AG08395 (cell line): Measurements from ENCODE around the gene FGF1.

Source experiments
- DNase-seq: peaks from one replicate; pipeline ENCODE4 v3.0.0; 2012; ENCODE audit warnings: mixed read lengths, low spot score

FGF1 gene

DNA sequence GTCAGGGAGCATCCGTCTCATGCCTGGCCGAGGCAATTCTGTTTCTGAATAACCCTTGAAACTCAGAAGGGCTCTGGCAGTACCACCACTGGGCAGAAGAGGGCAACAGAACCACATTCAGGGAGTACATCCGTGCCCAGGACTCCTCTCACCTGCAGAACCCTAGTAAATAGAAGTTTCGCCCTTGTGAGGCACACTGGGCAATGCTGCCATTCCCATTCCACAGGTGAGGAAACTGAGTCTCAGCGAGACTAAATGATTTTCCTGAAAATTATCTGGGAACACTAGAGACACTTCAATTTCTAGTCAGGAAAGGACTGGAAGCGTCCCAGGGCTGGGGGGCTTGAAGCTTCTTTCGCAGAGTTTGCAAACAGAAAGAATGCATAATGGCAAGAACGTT is 74.7 kb downstream of the FGF1 start:
- peak; percentile 76 for DNase-seq

DNA sequence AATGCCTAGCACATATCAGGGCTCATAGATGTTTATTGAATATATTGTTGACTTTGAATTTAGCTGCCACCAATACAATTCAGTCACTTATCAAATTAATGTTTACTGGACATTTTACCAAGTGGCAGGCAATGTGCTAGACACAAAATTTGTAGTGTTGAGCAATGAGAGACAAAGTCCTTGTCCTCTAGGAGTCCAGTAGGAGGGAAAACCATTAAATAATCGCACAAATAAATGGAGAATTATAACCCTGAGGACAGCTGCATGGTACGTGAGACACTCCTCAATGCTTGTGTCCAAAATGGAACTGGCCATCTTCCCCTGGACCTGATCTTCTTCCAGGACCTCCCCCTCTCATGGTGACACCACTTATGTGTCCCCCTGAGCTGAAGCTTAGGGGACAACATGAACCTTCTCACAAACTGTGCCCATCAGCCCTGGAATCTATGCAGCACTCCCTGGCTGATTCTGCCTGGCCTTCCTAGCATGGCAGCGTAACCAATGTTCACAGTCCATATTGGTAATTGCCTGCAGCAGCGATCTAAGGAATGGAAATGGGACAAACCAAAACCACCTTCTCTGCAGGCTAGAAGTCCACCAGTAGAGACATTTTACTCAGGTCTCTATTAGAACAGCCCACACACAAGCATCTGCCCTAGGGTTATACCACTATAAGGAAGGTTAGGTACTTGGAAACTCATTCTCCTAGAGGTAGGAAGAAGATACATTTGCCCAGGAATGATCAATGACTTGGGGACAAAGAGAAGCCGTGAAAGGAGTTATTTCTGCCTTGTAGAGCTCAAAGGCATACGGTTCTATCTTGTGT is 75.5 kb downstream of the FGF1 start:
- no peak for DNase-seq

GRCh38 chr5:142609142-142609541 is 76.7 kb downstream of the FGF1 start:
- DNase-seq, result no peak

GRCh38 chr5:142608081-142608480 is 77.8 kb downstream of the FGF1 start:
- DNase-seq, result no peak

DNA sequence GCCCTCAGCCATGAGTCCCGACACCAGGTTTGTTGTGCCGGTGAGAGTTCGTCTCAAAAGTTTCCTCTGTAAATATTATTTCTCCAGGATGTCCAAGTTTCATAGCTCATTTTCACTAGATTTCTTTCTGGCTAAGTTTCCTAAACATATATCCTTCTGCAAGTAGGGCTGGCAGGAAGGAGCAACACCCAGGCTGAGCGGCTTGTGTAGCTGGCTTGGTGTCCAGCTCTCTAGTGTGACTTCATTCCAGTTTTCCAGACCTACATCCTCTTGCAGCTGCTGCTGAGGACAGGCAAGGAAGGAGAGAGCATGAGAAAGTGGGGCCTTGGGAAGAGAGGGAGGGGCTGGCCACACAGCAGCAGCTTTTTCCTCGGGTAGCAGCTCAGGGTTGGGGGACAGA is 80.3 kb downstream of the FGF1 start:
- no peak for DNase-seq

DNA sequence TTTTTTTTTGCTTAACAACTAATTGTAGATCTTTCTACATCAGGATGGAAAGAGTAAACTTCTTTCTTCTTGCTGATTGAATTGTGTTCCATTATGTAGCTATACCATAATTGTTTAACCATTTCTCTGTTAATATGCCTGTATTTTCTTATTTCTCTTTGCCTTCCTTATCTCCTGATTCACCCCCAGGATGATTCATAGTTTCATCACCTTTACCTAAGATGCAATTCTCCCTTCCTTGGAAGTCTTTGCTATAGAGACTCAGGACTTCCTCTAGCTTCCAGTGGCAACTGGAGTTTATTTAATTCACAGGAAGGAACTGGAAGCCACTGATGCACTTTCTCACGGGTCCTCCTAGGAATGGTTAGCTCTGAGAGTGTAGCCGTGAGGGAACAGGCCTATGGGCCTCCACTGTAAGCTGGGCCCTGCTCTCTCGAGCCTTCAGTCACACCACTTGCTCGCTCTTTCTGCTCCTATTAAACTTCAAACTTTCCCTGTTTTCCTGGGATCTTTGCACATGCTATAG is 83.1 kb downstream of the FGF1 start:
- DNase-seq, result no peak

GRCh38 chr5:142601432-142601831 is 84.5 kb downstream of the FGF1 start:
- no peak for DNase-seq

DNA sequence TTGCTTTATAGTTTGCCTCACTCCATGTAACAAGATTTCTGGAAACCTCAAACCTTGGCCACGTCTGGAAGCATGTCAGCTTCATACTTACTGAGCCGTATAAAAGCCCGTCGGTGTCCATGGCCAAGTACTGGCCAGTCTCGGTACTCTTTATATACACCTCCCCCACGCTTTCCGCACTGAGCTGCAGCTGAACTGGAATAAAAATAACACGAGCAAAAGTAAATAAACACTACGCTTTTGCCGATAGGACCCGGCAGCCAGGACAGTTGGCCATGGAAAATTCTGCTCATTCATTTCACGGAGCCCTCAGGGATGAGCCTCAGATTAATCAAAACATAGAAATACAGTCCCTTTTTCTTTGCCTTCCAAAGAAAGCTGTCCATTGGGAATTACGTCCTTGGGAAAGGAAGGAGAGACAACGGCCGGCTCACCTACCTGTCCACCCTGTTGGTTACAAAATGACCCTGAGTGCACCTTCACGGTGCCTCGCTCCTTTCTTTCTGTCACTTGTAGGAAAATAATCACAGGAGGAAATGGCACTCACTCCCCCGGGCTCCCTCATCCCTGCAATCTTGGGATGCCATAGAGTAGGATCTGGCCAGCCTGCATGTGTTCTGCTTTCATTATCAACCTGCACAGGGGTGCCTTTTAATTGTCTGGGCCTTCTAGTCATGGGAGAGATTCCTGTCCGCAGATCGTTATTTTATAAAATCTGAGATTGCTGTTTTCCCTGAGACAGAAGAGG is 85.1 kb downstream of the FGF1 start:
- DNase-seq, result peak; percentile 39

DNA sequence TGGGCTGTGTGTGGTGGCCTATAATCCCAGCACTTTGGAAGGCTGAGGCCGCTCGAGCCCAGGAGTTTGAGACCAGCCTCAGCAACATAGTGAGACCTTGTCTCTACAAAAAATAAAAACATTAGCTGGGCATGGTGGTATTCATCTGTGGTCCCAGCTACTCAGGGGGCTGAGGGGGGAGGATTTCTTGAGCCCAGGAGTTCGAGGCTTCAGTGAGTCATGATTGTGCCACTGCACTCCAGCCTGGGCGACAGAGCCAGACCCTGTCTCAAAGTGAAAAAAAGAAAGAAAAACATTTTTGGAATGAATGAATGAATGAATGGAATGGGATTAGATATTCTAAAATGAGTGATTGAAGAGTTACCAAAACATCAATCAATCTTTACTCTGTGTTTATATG is 85.8 kb downstream of the FGF1 start:
- DNase-seq, result no peak

DNA sequence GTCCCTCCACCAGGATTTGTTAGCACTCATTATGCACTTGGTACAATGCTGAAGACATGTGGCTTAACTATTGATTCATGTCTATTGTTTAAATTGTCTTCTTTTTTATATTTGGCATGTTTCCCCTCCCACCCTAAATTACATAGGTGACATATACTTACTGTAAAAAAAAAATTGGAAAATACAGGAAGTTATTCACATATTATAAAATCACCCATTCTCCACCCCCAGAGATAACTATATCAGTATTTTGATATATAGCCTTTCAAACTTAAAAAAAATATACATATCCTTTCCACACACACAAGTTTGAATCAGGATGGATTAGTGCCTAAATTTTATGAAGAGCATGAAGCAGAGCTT is 87.6 kb downstream of the FGF1 start:
- no peak for DNase-seq

DNA sequence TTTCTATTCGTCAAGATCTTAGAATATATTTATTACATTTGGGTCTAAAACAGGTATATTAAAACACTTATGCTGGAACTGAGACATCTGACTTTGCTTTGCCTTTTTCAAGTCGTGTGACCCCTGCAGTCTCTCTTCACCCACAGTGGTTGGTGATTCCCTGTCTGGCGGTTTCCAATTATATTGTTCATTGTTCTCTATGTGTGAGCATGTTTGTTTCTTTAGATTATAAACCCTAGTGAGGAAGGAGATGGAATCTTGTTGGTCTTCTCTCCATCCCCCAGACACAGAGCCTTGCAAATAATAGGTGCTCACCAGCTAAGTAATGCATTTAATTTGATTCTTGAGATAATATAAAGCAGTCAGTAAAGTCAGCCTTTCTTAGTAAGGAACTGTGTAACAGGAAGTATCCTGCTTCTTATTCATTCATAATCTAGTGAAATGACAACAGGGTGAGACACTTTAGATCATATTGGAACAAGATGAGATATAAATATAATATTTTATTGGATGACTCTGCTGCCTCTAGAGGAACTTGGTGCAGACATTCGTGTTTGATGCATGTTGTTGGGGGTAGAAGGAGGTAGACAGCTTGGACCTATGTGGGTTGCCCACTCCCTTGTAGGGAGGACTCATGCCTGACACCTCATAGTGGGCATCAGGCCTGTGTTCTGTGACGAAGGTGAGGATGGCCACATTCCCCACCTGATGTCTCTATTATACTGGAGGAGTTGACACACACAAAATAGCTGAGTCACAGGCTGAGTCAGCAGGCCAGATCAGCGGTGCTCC is 88.1 kb downstream of the FGF1 start:
- DNase-seq, result peak; percentile 85

GRCh38 chr5:142597025-142597424 is 88.9 kb downstream of the FGF1 start:
- no peak for DNase-seq

- DNase-seq, result no peak
Measured at GRCh38 chr5:142592365-142592764, 93.5 kb downstream of the FGF1 start.

DNA sequence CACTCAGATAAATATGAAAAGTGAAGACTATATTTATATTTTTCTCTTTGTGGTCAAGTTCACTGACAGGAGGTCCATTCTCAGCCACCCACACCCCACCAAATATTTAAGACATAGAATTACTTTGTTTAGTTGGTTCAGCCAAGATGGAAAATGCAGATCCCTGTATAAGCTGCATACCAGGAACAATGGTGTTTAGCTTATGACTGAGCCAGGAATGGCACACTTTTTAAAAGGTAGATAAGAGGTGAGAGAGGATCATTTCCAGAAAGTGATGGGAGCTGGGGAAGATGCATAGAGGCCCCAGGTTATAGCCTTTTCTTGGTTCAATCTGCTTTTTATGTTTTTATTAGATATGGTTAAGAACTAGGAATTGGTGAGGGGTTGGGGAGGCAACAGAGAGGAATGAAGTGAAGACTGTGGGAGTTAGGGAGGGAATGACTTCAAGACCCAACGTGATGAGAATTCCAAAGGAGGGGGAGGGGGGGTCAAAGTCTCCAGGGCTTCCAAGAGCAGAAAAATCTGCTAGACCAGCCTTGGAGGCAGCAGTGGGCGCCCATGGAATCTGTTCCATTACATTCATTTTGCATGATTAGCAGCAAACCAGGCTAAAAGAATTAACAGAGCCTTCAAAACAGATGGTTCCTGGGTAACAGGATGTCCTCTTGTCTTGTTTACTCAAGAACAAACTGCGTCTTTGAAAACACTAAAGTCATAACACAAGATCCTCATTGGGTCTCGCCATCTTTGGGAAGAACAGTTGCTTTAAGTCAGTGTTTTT is 95.2 kb downstream of the FGF1 start:
- no peak for DNase-seq

DNA sequence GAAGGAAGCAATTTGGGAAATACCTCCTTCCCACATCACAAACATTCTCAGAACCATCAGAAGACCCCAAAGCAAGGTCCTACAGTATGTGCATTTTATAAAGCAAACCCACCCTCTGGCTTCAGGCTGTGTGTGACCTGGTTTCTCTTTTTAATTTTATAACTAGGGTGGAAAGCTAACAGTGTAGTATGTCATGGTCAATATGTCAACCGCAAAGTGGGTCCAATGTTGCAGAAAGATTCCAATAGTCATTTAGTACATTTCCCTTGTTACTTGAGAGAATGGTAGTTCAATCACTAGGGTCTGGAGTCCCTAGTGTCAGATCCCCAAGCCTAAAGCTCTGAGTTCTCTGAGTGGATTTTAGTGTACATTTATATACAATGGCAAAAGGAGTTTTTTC is 96.2 kb downstream of the FGF1 start:
- no peak for DNase-seq

DNA sequence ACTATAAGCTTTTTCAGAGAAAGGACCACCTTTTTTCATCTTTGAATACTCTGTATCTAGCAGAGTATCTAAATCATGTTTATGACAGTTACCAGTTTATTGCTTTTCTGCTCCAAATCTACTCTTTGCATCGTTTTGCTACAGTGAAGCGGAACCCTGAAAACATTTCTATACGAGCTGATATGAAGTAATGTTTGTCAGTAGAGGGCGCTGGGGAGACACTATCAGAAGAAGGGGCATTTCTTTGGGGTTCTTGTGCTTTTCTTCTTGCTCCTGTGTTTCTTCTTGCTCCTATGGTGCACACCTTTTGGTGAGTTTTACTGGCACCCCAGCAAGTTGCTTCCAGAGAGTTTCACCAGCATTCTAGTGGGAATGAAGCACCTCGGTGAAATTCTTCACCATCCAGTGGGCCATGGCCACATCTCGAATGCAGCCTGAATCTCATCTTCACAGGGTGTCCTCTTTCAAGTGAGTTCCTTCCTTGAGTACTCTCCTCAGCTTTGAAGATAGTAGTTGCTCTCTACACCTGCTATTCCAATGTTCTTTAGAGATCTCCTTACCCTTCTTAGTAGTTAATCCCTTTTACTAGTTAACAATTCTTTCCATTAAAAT is 98.4 kb downstream of the FGF1 start:
- DNase-seq, result no peak

- no peak for DNase-seq
Measured at GRCh38 chr5:142586552-142586951, 99.3 kb downstream of the FGF1 start.

- no peak for DNase-seq
Measured at GRCh38 chr5:142585451-142585850, 100.4 kb downstream of the FGF1 start.

DNA sequence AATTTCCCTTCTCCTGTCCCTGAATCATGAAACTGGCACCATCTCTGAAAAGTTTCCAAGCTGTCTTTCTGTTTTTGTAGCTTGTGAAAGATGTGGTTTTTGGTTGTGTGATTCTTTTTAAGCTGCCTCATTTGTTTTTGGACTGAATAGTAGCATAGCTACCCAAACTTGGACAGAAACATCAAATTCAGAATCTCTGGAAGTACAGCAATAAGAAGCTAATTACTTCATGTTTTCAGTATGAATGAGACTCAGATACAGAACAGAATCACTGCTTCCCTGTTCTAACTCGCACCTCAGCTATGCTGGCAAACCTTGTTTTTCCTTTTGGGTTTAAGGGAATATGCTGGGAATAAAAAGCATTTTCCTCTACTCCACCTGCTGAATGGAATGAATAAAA is 101.0 kb downstream of the FGF1 start:
- DNase-seq, result peak; percentile 32

GRCh38 chr5:142578161-142578830 is 107.6 kb downstream of the FGF1 start:
- DNase-seq, result no peak

DNA sequence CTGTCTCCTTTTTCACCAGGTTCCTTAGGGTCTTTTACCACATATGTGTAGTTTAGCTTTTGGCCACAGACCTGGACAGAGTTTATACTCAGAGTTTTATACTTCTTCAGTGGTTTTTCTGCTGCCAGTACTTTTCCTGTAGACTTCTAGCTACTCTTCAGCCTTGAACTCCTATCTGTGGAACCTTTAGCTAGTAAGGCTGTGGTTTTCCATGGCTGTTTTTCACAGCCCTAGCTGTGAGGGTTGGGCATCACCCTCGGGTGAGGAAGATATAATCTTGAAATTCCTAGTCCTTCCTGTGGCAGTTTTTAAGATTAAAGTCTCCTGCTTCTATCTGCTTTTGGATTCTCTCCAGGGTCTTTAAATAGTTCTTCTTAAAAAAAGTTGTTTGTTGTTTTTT is 109.1 kb downstream of the FGF1 start:
- DNase-seq, result no peak
